Measurements from ENCODE around the gene MND1.

MND1 gene

GRCh38 chr4:153344131-153345011 lies at the start of gene MND1:
MND1 (plus strand) TSS chr4:153344688; CDS start chr4:153344738, 50 bp downstream.
- TF ChIP-seq EZH2phosphoT487 (IDR thresholded peaks at IDR 0.05; ENCODE audit: borderline replicate concordance, low read length) (no peak), CTCF (IDR thresholded peaks at IDR 0.05; ENCODE audit: low read depth, low read length, poor library complexity, severe bottlenecking) (peak; percentile 87)
- peaks cover 80% of the 10 kb centered on the region for H3K79me2 ChIP-seq (ENCODE audit: control insufficient read depth, low read length)

GRCh38 chr4:153295131-153295755 lies 49.2 kb upstream of the MND1 start:
- Histone ChIP-seq H3K9me3 (ENCODE audit: control insufficient read depth, insufficient read depth, low read length) (no peaks in the 10 kb centered on the region), H3K4me1 (ENCODE audit: control insufficient read depth, low read length) (no peaks in the 10 kb centered on the region), H3K4me3 (ENCODE audit: low read length) (no peak overlapping the region), H3K27me3 (ENCODE audit: control insufficient read depth, low read length) (peaks cover 6% of the 10 kb centered on the region; the same call in 1 of the 2 replicates), H3F3A (ENCODE audit: control insufficient read depth, insufficient read depth) (no peaks in the 10 kb centered on the region), H3K27ac (ENCODE audit: low read depth, low read length) (no peak overlapping the region), H3K9me2 (replicated peaks; ENCODE audit: control insufficient read depth, low read length) (no peaks in the 10 kb centered on the region), H4K20me1 (ENCODE audit: control insufficient read depth, insufficient read depth, low read depth, low read length) (no peaks in the 10 kb centered on the region), H3K79me2 (ENCODE audit: control insufficient read depth, low read length) (no peaks in the 10 kb centered on the region), H3K4me2 (ENCODE audit: low read length) (no peak overlapping the region), H3K36me3 (ENCODE audit: control insufficient read depth, low read length) (no peaks in the 10 kb centered on the region)
- TF ChIP-seq CTCF (IDR thresholded peaks at IDR 0.05; ENCODE audit: low read depth, low read length, poor library complexity, severe bottlenecking) (no peak), EZH2phosphoT487 (IDR thresholded peaks at IDR 0.05; ENCODE audit: borderline replicate concordance, low read length) (no peak)

More at GRCh38 chr4:153344131-153345011, at the start of gene MND1:
- peaks cover 38% of the 10 kb centered on the region for H3F3A ChIP-seq (ENCODE audit: control insufficient read depth, insufficient read depth)
- no peaks in the 10 kb centered on the region for H3K27me3 ChIP-seq (ENCODE audit: control insufficient read depth, low read length)
- no peaks in the 10 kb centered on the region for H3K9me3 ChIP-seq (ENCODE audit: control insufficient read depth, insufficient read depth, low read length)
- H3K4me2 ChIP-seq (ENCODE audit: low read length) = peak within 1 kb of the TSS; percentile 93
- H3K9me2 ChIP-seq (replicated peaks; ENCODE audit: control insufficient read depth, low read length) = no peaks in the 10 kb centered on the region
- peak within 1 kb of the TSS; percentile 74 for H3K4me3 ChIP-seq (ENCODE audit: low read length)
- no peaks in the 10 kb centered on the region for H4K20me1 ChIP-seq (ENCODE audit: control insufficient read depth, insufficient read depth, low read depth, low read length)
- H3K36me3 ChIP-seq (ENCODE audit: control insufficient read depth, low read length) = peaks cover 40% of the 10 kb centered on the region
- H3K27ac ChIP-seq (ENCODE audit: low read depth, low read length) = peak within 1 kb of the TSS; percentile 100
- H3K4me1 ChIP-seq (ENCODE audit: control insufficient read depth, low read length) = peaks cover 88% of the 10 kb centered on the region

- H3K9me2 ChIP-seq (replicated peaks; ENCODE audit: control insufficient read depth, low read length) = no peaks in the 10 kb centered on the region
- no peaks in the 10 kb centered on the region for H3K4me1 ChIP-seq (ENCODE audit: control insufficient read depth, low read length)
- H3K36me3 ChIP-seq (ENCODE audit: control insufficient read depth, low read length) = no peaks in the 10 kb centered on the region
- H3K4me2 ChIP-seq (ENCODE audit: low read length) = no peak overlapping the region
- no peaks in the 10 kb centered on the region for H3K79me2 ChIP-seq (ENCODE audit: control insufficient read depth, low read length)
- H3F3A ChIP-seq (ENCODE audit: control insufficient read depth, insufficient read depth) = no peaks in the 10 kb centered on the region
- TF ChIP-seq EZH2phosphoT487 (IDR thresholded peaks at IDR 0.05; ENCODE audit: borderline replicate concordance, low read length) = no peak
- TF ChIP-seq CTCF (IDR thresholded peaks at IDR 0.05; ENCODE audit: low read depth, low read length, poor library complexity, severe bottlenecking) = no peak
- H4K20me1 ChIP-seq (ENCODE audit: control insufficient read depth, insufficient read depth, low read depth, low read length) = no peaks in the 10 kb centered on the region
- no peaks in the 10 kb centered on the region for H3K9me3 ChIP-seq (ENCODE audit: control insufficient read depth, insufficient read depth, low read length)
- no peak overlapping the region for H3K27ac ChIP-seq (ENCODE audit: low read depth, low read length)
- H3K27me3 ChIP-seq (ENCODE audit: control insufficient read depth, low read length) = peaks cover 6% of the 10 kb centered on the region; the same call in 1 of the 2 replicates
- no peak overlapping the region for H3K4me3 ChIP-seq (ENCODE audit: low read length)
These were observed 48.3 kb upstream of the MND1 start for GRCh38 chr4:153296040-153296823.

Data from DOHH2 (cell line).